GM12878 (cell line): Measurements from ENCODE around the gene ZDHHC11B. TPM values are rescaled to one million over a fixed set of nuclear protein-coding genes. Genes with fewer than 3 reads are reported as not detected.
"Not testable (repeated sequence)": the region's sequence is repeated elsewhere in the genome, so short reads cannot be mapped to it uniquely, and the experiment has no call there.

Source experiments
- ATAC-seq: fragments of 200-7000 bp; cut with Tn5 transposase; 3 replicates; pipeline ENCODE4 v1.9.1; 2020; ENCODE audit warnings: mild to moderate bottlenecking, moderate library complexity
- BruUV-seq: library from RNA; stranded (reverse); fragments of 400-500 nt; replicated peaks from 2 replicates; lab custom pipeline; 2021; lab: Mats Ljungman, UMichigan
- CTCF ChIA-PET: fragments of 300-600 bp; sonication (Branson Sonifier 250); formaldehyde crosslinking; extraction: SDS; loops from one replicate; lab custom pipeline; 2021; ENCODE audit warnings: inconsistent platforms; lab: Yijun Ruan, JAX
- POLR2A ChIA-PET: fragments of 350-600 bp; formaldehyde crosslinking; extraction: SDS; loops from one replicate; lab custom pipeline; 2021; ENCODE audit warnings: inconsistent platforms; lab: Charles Lee
- RAD21 ChIA-PET: fragments of 300-600 bp; sonication (Branson Sonifier 250); formaldehyde crosslinking; loops from one replicate; lab custom pipeline; 2023; ENCODE audit warnings: antibody characterized with exemption; ENCODE audit not compliant: unreplicated experiment; lab: Charles Lee
- SMC1A ChIA-PET: fragments of 300-600 bp; sonication (Branson Sonifier 250); formaldehyde crosslinking; loops from one replicate; lab custom pipeline; 2023; ENCODE audit not compliant: unreplicated experiment, uncharacterized antibody; lab: Charles Lee
- DNase-seq: peaks from one replicate; pipeline ENCODE4 v3.0.0-alpha.2; 2011; ENCODE audit warnings: low read depth, low spot score
- FAIRE-seq: peaks from 3 replicates; lab custom pipeline; 2011; peaks lifted over from hg19 to GRCh38; lab: Jason Lieb, UNC
- H2AFZ ChIP-seq: 2 replicates; pipeline ENCODE4 v1.6.0; 2011; ENCODE audit warnings: low read depth, low read length, control low read depth; ENCODE audit not compliant: control insufficient read depth
- H3K27ac ChIP-seq: 2 replicates; pipeline ENCODE4 v1.5.1; 2011; ENCODE audit warnings: control low read depth; ENCODE audit not compliant: control insufficient read depth, insufficient read depth
- H3K27me3 ChIP-seq, 2 experiments: replicated peaks in 1 of 2; 2 replicates each; pipeline versions ENCODE4 v1.6.0 to v1.6.1; 2011; ENCODE audit warnings: low read length in 1 of 2; ENCODE audit not compliant: control insufficient read depth in 2 of 2, insufficient read depth in 2 of 2
- H3K36me3 ChIP-seq, 2 experiments: 2 replicates each; pipeline ENCODE4 v1.5.1; 2011; ENCODE audit warnings: low read length in 1 of 2; ENCODE audit not compliant: control insufficient read depth in 2 of 2, insufficient read depth in 2 of 2
- H3K4me1 ChIP-seq: 2 replicates; pipeline ENCODE4 v1.6.1; 2011; ENCODE audit warnings: mild to moderate bottlenecking, low read length, moderate library complexity, mixed read lengths; ENCODE audit not compliant: control insufficient read depth, insufficient read depth
- H3K4me2 ChIP-seq: 2 replicates; pipeline ENCODE4 v1.6.0; 2011; ENCODE audit warnings: control low read depth; ENCODE audit not compliant: control insufficient read depth, insufficient read depth
- H3K4me3 ChIP-seq: fragments of 200-600 bp; sonication (generic); 2 replicates; pipeline ENCODE4 v1.5.1; 2016
- H3K79me2 ChIP-seq: 2 replicates; pipeline ENCODE4 v1.6.0; 2011; ENCODE audit warnings: low read length; ENCODE audit not compliant: control insufficient read depth, insufficient read depth
- H3K9ac ChIP-seq: 2 replicates; pipeline ENCODE4 v1.8.0; 2011; ENCODE audit warnings: low read length, control low read depth, mixed read lengths; ENCODE audit not compliant: control insufficient read depth, insufficient read depth
- H3K9me3 ChIP-seq: replicated peaks from 3 replicates; pipeline ENCODE4 v1.5.1; 2011; ENCODE audit warnings: mild to moderate bottlenecking, low read length; ENCODE audit not compliant: control insufficient read depth, insufficient read depth
- H4K20me1 ChIP-seq: 2 replicates; pipeline ENCODE4 v1.6.0; 2011; ENCODE audit not compliant: control insufficient read depth, insufficient read depth
- CHD2 ChIP-seq: IDR thresholded peaks from 2 replicates; pipeline ENCODE4 v1.6.1; 2011; ENCODE audit warnings: low read depth, low read length, improper control_type of control experiment, borderline replicate concordance
- WGBS: methylation state at CpG from one replicate; pipeline ENCODE4 v1.1.6; 2016; ENCODE audit warnings: low lambda C conversion rate; ENCODE audit not compliant: insufficient replicate concordance, insufficient coverage; ENCODE audit errors: missing lambda C conversion rate; 5-methylcytosine and 5-hydroxymethylcytosine counted together
- in situ Hi-C: fragments of 300-500 bp; cut with MboI; formaldehyde crosslinking; loops from 9 replicates; pipeline ENCODE4 v1.14.3; 2018; ENCODE audit warnings: mixed read lengths
- intact Hi-C: fragments of 100-400 bp; cut with micrococcal nuclease; formaldehyde crosslinking; loops from one replicate; pipeline ENCODE4 v1.14.2; 2022; ENCODE audit not compliant: unreplicated experiment
- polyA plus RNA-seq, 11 experiments: library from polyadenylated mRNA; depleted of rRNA in 4 of 11; unstranded in 6 of 11; stranded (reverse) in 5 of 11; fragments of >200 nt; fragmentation: Nextera tagmentation in 4 of 11; fragmentation: Illumina TruSeq in 1 of 11; extraction: Ambion mirVana in 4 of 11; extraction: Trizol in 1 of 11; gene quantifications; 1 replicate in 1 of 11; 2 replicates in 10 of 11; pipeline versions ENCODE4 v1.2.1 to v1.2.3, GENCODE V29; 2011 to 2016; ENCODE audit warnings: inconsistent platforms in 2 of 11, missing spikeins in 2 of 11, low read depth in 1 of 11
- total RNA-seq, 4 experiments: library from RNA; depleted of rRNA in 3 of 4; stranded (reverse); fragments of >200 nt in 3 of 4; fragmentation: Illumina TruSeq in 1 of 4; extraction: Trizol in 1 of 4; gene quantifications; 2 replicates each; pipeline versions ENCODE4 v1.2.1 to v1.2.3, GENCODE V29; 2013 to 2021
- TF ChIP-seq, protein P1 (sequence below): fragments of 450-650 bp; formaldehyde crosslinking; IDR thresholded peaks from 2 replicates; pipeline ENCODE4 v1.4.0; 2022; ENCODE audit warnings: mild to moderate bottlenecking, moderate library complexity

Gene ZDHHC11B
- total and polyA plus RNA-seq, 10 of the 15 experiments (the other 5 are each of a cell fraction or from before 2014, with no cell fraction given) = 0.01 to 0.10 (median 0.09) TPM; not detected in 7

DNA sequence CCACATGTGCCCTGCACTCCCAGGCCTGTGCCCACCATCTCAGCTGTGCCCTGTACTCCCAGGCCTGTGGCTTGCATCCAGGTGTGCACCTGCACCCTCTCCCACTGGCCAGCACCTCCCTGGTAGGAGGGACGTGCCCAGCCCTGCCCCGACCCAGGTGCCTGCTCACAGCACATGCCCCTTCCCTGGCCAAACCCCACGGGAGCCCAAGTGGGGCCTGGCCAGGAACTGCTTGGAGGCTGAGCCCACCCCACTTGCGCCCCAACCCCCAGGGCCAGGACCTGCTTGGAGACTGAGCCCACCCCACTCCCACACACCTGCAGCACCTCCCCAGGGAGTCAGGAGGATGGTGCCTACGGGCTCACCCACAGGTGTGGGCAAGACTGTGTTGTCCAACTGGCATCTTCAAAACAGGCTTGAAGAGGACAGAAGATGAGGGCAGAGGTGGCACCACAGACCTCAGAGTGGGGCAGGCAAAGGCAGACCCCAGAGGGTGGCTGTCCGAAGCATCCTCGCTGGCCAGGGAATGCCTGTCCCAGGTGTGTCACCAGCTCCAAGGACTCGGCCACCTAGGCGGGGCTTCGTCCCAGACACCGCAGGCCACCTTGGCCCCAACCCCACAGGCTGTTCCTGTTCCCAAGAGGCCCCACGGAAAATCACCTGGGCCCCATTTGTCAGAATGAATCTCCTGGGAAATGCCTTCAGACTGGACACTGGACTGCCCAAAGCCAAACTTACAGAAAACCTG, 10.8 kb downstream of the ZDHHC11B start (continued):
- TF ChIP-seq, protein P1, sequence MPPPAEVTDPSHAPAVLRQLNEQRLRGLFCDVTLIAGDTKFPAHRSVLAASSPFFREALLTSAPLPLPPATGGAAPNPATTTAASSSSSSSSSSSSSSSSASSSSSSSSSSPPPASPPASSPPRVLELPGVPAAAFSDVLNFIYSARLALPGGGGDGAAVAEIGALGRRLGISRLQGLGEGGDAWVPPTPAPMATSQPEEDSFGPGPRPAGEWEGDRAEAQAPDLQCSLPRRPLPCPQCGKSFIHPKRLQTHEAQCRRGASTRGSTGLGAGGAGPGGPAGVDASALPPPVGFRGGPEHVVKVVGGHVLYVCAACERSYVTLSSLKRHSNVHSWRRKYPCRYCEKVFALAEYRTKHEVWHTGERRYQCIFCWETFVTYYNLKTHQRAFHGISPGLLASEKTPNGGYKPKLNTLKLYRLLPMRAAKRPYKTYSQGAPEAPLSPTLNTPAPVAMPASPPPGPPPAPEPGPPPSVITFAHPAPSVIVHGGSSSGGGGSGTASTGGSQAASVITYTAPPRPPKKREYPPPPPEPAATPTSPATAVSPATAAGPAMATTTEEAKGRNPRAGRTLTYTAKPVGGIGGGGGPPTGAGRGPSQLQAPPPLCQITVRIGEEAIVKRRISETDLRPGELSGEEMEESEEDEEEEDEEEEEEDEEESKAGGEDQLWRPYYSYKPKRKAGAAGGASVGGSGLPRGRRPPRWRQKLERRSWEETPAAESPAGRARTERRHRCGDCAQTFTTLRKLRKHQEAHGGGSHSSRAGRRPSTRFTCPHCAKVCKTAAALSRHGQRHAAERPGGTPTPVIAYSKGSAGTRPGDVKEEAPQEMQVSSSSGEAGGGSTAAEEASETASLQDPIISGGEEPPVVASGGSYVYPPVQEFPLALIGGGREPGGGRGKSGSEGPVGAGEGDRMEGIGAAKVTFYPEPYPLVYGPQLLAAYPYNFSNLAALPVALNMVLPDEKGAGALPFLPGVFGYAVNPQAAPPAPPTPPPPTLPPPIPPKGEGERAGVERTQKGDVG (CRISPR knock-in tag) = no peak
- no peak for TF ChIP-seq CHD2

DNA sequence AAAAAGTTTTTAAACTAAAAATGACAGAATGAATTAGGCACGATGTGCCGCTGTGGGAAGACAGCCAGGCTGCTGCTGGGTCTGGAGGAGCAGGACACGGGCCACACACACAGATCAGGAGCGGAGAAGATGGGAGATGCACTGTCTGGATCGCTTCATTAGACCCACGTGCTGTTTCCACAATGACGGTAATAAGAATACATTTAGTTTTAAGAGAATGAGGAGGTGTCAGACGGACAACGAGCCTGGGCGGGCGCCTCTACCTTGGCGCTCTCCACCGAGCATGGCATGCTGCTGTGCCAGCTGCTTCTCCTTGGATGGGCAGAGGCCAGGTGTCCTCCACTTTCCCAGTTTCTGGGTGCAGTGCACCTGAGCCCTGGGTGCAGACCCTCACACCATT, 11.6 kb downstream of the ZDHHC11B start:
- H3K4me2 ChIP-seq, SMC1A ChIA-PET, H2AFZ ChIP-seq, in situ Hi-C loops, intact Hi-C loops, H3K36me3 ChIP-seq, RAD21 ChIA-PET, H3K4me1 ChIP-seq, H3K4me3 ChIP-seq, FAIRE-seq, ATAC-seq, H3K27ac ChIP-seq, H4K20me1 ChIP-seq, BruUV-seq, H3K27me3 ChIP-seq, CTCF ChIA-PET, H3K9me3 ChIP-seq, DNase-seq, H3K9ac ChIP-seq, H3K79me2 ChIP-seq, POLR2A ChIA-PET: not testable (repeated sequence)
- WGBS = 43% methylated on average over 13 of the region's 13 CpGs

DNA sequence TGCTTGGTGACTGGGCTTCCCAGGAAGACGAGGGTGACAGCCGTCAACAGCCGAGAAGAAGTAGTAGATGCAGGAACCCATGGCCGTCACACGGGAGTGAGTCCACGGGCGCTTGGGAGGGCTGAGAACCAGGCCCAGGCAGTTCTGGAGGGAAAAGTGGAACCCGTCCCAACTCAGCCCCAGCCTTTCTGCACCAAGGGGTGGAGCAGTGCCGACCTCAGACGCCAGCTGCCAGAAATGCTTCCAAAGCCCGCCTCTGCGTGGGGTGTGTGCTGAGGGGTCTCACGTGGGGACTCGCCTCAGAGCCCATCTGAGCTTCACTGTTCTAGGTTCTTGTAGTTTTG, 12.0 kb downstream of the ZDHHC11B start:
- WGBS = 17% methylated on average over 1 of the region's 14 CpGs
- in situ Hi-C loops = not testable (repeated sequence)

DNA sequence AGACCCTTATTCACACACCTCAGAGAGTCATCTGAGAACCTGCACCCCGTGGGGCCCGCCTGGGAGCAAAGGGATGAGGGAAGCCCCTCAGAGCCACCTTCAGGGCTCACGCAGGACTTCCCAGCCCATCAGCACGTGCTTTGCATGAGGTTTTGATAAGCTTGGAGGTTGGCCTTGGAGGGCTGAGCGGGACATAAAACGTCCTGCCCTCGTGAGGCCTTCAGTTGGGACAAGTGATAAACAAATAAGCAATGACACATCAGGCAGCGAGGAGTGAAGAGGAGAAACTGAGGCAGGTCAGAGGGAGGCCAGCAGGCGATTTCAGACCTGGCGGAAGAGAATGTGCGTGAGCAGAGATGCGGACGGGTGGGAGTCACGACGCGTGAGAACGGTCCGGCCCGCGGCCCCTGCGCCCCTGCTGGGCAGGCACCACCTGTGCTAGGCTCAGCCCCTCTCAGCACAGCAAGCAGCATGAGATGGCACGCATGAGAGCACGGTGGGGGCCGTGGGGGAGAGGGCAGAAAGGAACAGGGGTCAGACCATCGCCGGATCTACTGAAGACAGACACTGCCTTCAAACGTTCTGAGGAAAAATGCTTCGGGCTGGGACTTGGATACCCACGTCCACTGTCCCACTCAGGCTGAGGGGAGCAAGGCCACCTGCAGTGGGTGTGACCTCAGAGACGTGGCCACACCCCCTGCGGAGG, 12.5 kb downstream of the ZDHHC11B start:
- SMC1A ChIA-PET, CTCF ChIA-PET, H3K79me2 ChIP-seq, H2AFZ ChIP-seq, POLR2A ChIA-PET, in situ Hi-C loops, H3K9me3 ChIP-seq, H4K20me1 ChIP-seq, H3K27me3 ChIP-seq, H3K4me2 ChIP-seq, H3K4me1 ChIP-seq, H3K9ac ChIP-seq, ATAC-seq, FAIRE-seq, H3K4me3 ChIP-seq, BruUV-seq, DNase-seq, intact Hi-C loops, H3K36me3 ChIP-seq, RAD21 ChIA-PET, H3K27ac ChIP-seq: not testable (repeated sequence)
- 39% methylated on average over 9 of the region's 31 CpGs for WGBS

More for the DNA sequence above, 12.0 kb downstream of the ZDHHC11B start:
- H3K36me3 ChIP-seq, H3K4me1 ChIP-seq, RAD21 ChIA-PET, BruUV-seq, H3K4me2 ChIP-seq, SMC1A ChIA-PET, H4K20me1 ChIP-seq, H3K79me2 ChIP-seq, FAIRE-seq, H3K9me3 ChIP-seq, intact Hi-C loops, POLR2A ChIA-PET, H3K27me3 ChIP-seq, H3K4me3 ChIP-seq, H3K27ac ChIP-seq, H3K9ac ChIP-seq, ATAC-seq, CTCF ChIA-PET, H2AFZ ChIP-seq, DNase-seq: not testable (repeated sequence)
